ENCODE results near the gene DAND5.
"Not testable (repeated sequence)": the region's sequence is repeated elsewhere in the genome, so short reads cannot be mapped to it uniquely, and the experiment has no call there.

The DAND5 gene

DNA sequence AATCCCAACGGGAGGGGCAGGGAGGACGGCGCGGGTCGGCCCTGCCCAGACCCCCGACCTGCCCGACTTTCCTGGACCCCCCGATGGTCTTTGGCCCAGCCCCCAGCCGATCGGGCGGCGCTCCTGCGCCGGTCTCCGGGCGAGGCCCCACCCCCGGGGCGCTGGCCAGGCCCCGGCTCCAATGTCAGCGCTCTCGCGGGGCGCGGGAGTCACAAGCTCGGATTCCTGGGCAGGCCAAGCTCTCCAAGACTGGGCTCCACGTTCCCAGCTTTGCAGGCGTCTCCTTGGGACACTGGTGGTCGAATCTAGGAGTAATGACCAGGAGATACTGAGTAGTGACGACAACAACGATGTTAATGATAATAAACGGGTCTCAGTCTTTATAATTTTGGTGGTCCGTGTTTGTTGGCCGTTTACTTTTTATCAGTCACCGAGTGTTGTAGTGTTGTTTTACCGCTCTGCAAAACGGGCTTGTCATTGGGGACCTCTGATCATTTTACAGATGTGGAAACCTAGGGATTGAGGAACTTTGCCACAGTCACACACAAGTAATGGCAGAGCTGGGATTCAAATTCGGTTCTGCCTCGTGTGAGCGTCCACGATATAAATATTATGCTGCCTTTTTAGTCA, 23.2 kb upstream of the DAND5 start:
- peak; percentile 21 for DNase-seq

DNA sequence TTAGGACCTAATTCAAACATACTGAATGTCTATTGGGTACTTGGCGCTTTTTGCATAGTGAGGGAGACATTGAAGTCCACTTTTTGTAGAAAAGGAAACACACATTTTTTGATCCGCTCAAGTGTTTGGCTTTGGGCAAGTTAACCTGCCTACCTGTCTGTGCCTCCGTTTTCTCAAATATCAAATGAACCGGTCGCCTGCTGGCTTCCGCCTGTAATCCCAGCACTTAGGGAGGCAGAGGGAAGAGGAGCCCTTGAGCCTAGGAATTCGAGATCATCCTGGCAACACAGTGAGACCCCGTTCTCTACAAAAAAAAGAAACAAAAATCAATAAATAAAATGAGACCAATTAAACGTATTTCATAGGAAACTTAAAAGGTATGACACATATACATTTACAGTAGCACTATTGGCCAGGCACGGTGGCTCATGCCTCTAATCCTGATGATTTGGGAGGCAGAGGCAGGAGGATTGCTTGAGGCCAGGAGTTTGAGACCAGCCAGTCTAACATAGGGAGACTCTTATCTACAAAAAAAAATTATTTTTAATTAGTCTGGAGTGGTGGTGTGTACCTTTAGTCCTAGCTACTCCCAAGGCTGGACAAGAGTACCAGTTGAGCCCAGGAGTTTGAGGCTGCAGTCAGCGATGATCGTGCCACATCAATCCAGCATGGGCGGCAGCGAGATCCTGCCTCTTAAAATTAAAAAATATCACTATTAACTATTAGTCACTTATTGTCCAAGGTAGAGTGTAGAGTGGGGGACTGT, 22.5 kb upstream of the DAND5 start:
- no peak for DNase-seq

DNA sequence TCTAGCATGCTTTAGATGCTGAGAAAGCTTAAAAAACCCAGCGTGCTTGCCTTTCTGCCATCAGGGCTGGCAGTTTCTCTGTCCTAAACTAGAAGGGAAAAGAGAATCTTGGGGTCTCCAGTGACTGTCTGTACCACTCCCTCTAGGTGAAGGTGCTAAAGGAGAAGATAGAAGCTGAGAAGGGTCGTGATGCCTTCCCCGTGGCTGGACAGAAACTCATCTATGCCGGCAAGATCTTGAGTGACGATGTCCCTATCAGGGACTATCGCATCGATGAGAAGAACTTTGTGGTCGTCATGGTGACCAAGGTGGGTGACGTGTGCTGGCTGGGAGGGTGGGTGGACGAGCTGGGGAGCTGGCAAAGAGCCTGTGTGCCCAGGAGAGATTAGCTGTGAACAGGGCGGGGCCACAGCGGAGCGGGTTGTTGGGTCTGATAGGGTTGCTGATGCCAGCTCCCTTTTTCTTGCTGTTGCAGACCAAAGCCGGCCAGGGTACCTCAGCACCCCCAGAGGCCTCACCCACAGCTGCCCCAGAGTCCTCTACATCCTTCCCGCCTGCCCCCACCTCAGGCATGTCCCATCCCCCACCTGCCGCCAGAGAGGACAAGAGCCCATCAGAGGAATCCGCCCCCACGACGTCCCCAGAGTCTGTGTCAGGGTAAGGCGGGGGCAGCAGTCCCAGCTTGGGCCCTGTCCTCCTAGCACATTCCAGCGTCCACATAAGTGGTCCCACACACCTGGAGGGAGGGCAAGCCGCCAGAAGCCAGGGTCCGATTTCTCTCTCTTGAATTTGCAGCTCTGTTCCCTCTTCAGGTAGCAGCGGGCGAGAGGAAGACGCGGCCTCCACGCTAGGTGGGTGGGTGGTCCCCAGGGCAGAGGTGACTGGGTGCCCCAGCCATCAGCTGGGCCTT, 21.4 kb upstream of the DAND5 start:
- no peak for DNase-seq

DNA sequence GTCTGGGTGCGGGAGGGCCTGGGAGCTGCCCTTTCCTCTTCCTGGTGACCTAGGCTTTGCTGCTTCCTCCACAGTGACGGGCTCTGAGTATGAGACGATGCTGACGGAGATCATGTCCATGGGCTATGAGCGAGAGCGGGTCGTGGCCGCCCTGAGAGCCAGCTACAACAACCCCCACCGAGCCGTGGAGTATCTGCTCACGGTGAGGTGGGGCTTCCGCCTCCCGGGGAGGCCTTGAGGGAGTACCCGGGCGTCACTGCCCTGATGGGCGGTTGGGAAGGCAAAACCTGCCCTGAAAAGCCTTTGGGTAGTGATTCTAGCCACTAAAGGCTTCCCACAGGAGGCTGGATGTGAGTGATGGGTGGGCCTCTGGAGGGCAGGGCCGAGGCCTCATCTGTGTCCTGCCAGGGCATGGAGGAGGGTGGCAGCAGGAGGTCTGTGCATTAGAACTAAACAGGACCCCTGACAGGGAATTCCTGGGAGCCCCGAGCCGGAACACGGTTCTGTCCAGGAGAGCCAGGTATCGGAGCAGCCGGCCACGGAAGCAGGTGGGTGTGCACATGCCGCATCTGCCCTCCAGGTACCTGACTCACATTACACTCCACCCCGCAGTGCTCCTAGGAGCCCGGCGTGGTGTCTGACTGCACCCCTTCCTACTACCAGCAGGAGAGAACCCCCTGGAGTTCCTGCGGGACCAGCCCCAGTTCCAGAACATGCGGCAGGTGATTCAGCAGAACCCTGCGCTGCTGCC, 20.6 kb upstream of the DAND5 start:
- no peak for DNase-seq

DNA sequence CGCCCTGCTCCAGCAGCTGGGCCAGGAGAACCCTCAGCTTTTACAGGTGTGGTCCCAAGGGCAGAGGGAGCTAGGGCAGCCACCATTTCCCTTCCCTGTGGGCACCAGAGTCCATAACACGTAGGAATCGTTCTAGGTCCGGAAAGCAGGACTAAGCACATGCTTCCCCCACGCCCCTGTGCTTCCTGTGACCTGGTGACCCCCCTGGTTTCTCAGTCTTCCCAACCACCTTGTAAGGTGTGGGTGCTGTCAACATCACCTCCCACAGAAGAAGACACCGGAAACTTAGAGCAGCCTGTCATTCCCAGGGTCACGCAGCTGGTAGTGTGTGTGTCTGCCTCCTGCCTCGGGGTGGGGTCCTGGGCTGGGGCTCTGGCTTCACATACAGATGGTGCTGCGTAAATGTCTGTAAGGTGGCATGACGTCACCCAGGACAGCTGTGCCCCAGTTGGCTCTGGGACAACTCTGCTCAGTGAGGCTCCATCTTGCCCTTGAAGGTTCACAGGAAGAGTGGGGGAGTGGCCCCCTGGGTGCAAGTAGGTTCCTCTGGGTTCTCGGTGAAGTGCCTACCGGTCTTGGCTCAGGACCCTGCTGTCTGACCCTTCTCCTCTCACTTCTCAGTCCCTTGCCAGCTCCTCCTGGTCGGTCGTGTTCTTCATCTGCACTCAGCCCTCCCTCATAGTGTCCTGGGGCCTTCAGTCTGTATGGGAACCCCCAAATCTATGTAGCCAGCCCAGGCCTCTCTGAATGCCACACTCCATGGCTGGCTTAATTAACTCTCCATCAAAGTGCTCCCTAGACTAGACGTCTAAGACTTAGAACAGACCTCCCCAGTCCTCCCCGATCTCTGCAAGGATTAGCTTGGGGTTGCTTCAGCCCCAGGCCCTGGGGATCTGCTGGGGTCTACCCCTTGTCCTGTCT, 19.8 kb upstream of the DAND5 start:
- no peak for DNase-seq

DNA sequence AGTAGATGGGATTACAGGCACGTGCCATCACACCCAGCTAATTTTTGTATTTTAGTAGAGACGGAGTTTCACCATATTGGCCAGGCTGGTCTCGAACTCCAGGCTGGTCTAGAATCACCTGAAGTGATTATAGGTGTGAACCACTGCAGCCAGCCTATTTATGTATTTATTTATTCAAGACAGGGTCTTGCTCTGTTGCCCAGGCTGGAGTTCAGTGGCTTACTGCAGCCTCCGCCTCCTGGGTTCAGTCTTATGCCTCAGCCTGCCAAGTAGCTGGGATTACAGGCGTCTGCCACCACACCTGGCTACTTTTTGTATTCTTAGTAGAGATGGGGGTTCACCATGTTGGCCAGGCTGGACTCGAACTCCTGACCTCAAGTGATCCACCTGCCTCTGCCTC, 17.3 kb upstream of the DAND5 start:
- DNase-seq = not testable (repeated sequence)

DNA sequence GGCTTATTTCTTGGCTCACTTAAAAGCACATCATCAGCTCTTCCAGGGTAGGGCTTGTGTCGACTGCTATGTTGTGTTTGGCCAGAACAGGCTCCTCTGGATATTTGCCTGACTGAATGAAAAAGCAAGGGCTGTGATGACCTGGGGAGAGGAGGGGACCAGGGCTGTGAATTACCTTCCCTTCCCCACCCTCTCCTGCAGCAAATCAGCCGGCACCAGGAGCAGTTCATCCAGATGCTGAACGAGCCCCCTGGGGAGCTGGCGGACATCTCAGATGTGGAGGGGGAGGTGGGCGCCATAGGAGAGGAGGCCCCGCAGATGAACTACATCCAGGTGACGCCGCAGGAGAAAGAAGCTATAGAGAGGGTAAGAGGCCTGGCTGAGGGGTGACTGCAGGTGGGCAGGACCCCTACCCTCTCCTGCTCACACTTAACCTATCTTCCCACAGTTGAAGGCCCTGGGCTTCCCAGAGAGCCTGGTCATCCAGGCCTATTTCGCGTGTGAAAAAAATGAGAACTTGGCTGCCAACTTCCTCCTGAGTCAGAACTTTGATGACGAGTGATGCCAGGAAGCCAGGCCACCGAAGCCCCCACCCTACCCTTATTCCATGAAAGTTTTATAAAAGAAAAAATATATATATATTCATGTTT, 16.8 kb upstream of the DAND5 start:
- no peak for DNase-seq

DNA sequence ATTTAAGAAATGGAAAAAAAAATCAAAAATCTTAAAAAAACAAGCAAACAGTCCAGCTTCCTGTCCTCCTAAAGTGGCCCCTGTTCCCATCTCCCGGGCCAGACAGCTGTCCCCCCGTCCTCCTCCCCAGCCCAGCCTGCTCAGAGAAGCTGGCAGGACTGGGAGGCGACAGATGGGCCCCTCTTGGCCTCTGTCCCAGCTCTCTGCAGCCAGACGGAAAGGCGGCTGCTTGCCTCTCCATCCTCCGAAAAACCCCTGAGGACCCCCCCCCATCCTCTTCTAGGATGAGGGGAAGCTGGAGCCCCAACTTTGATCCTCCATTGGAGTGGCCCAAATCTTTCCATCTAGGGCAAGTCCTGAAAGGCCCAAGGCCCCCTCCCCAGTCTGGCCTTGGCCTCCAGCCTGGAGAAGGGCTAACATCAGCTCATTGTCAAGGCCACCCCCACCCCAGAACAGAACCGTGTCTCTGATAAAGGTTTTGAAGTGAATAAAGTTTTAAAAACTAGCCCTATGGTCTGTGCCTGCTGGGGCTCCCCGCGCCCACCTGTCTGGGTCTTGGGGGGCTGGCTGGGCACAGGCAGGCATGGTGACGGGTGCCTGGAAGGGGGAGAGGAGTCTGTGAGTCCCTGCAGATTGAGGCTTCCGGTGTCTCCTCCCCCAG, 16.1 kb upstream of the DAND5 start:
- no peak for DNase-seq

DNA sequence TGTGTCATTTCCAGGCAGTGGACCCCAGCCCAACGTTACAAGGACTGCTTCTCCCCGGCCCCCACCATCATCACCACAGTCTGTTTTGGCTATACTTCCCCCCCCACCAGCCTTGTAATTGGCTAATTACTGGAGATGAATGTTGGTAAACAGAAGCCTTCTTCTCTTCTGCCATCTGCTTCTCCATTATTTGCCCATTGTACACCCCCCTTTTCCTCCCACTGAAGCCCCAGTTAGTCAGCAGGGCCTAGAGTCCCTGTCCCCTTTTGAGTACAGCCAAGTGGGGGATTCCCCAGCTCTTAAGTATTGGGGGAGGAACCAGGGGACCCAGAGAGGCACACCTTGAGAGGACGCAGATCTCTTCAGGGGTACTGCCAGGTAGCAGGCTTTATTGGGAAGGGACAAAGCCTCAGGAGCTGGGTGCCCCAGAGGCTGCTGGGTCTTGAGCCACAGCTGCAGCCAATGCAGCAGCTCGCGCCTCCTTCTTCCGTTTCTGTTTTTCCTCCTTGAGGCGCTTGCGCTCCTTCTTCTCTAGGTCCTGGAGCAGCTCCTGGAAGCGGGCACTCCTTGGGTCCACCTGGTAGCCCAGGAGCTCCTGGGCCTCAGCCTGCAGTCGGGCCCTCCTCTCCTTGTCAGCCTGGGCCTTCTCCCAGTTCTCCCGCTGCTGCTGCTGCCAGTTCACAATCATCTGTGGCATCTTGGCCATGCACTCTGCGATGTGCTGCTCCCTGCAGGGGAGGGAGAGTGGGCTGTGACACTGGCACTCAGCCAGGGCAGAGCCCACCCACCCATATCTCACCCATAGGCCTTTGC, 15.4 kb upstream of the DAND5 start:
- no peak for DNase-seq

DNA sequence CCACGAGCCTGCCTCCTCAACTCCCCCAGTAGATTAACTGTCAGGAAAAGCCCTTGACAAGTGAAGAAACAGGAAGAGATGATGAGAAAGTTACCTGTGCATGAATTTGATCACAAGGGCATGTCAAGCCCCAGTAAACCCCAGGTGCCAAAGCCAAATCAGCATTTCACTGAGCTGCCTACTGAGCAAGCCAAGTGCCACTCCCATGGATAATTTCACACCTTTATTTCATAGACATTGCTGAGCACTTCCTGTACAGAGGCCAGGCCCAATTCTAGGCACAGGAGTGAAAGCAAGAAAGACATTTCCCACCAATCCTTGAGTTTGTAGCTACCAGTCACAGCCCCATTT, 14.8 kb upstream of the DAND5 start:
- no peak for DNase-seq

DNA sequence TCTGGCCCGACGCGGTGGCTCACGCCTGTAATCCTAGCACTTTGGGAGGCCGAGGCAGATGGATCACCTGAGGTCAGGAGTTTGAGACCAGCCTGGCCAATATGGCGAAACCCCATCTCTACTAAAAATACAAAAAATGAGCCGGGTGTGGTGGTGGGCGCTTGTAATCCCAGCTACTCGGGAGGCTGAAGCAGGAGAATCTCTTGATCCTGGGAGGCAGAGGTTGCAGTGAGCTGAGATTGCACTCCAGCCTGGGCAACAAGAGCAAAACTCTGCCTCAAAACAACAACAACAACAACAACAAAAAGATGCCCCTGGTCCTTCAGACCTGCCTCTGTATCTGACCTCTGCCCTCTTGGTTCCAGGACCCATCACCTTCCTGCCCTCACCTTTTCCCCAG, 13.8 kb upstream of the DAND5 start:
- DNase-seq = not testable (repeated sequence)

DNA sequence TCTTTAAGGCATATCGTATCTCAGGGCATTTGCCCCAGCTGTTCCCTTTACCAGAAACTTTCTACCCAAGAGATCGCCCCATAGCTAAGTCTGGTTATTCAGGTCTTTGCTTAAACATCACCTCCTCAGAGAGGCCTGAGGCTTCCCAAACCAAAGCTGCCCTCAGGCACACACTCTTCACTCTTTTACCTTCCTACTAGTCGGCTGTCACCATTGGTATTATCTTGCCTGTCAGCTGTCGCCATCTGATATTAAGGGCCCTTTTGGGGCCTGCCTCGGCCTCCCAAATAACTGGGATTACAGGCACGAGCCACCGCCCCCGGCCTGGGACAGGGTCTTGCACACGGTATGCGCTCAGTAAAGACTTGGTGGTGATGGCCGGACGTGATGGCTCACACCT, 13.4 kb upstream of the DAND5 start:
- no peak for DNase-seq

DNA sequence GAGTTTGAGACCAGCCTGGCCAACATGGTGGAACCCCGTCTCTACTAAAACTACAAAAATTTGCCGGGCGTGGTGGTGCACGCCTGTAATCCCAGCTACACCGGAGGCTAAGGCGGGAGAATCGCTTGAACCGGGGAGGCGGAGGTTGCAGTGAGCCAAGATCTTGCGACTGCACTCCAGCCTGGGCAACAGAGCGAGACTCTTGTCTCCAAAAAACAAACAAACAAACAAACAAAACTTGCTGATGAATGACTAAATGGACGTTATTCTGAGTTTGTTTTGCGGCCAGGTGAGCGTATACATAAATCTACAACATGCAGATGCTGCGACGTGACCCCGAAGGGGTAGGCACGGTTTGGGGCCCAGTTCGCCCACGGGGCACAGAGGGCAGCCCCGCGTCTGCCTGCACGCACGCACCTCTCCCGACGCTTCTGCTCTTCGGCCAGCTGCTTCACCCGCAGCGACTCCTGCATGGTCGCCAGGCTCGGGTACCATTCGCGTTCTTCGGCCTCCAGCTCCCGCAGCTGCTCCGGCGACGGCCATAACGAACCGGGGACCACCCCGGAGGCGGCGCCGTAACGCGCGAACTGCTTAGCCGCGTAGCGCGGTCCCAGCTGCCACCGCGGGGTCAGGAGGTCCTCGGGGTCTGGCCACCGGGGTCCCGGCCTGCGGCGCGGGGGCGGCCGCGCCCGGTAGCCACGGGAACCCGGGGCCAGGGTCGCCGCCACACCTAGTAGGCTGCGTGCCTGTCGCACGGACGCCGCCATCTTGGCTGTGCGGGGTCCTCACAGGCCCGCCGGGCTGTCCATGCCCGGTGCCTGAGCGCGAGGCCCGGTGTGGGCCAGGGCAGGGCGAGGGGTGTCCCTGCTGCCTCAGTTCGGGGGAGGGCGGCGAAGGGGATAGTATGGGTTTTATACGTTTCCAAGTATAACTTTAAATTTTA, 12.7 kb upstream of the DAND5 start, which contains the start of gene GADD45GIP1:
TSS of gene GADD45GIP1 (minus strand) at position 778 of the 943 bp plus-strand sequence. CDS start at position 767, 11 bp downstream.
- peak; percentile 66 for DNase-seq

DNA sequence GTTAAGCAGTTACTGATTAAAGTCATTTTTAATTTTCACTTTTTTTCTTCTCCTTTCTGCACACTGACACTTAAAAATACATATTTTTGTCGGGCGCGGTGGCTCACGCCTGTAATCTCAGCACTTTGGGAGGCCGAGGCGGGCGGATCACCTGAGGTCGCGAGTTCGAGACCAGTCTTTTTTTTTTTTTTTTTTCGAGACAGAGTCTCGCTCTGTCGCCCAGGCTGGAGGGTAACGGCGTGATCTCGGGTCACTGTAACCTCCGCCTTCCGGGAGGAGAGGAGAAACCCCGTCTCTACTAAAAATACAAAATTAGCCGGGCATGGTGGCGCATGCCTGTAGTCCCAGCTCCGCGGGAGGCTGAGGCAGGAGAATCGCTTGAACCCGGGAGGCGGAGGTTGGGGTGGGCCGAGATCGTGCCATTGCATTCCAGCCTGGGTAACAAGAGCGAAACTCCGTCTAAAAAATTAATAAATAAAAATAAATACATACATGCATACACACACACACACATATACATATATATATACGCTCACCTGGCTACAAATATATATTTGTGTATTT, 11.9 kb upstream of the DAND5 start:
- DNase-seq = not testable (repeated sequence)

DNA sequence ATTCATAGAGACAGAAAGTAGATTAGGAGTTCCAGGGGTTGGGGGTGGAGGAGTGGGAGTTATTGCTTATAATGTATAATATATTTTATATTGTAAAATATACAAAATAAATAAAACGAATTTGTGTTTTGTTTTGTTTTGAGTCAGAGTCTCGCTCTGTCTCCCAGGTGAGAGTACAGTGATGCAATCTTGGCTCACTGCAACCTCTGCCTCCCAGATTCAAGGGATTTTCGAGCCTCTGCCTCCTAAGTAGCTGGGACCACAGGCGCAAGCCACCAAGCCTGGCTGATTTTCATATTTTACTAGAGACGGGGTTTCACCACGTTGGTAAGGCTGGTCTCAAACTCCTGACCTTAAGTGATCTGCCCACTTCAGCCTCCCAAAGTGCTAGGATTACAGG, 9.9 kb upstream of the DAND5 start:
- DNase-seq = no peak

DNA sequence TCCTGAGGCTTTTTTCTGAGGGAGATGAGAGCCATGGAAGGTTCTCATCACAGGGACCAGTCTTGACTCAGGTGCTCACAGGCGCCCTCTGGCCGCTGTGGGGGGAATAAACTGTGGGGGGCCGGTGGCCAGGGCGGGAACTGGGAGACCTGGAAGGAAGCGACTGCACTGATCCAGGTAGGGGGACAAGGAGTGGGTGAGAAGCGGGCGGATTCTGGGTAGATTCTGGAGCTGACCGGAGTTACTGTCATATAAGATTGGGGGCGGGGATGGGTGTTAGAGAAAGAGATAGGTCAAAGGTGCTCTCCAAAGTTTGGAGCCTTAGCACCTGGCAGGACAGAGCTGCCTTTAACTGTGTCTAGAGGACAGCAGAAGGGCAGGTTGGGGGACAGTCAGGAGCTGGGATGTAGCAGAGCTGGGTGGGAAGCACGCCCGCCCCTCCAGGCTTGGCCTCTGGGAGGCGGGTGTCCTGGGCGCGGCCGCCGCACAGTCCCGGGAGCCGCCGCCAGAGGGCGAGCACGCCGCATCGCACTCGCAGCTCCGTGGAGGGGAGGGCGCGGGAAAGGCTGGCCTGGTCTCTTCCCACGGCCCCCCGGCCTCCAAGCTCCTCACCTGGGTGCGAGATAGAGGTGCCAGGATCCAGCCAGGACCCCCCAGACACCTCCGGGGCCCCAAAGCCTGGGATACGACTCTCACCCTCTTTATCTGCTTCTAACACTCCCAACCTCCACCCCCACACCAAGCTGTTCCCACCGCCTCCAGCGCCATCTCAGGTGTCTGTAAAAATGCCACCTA, 4.2 kb upstream of the DAND5 start:
- peak; percentile 73 for DNase-seq

DNA sequence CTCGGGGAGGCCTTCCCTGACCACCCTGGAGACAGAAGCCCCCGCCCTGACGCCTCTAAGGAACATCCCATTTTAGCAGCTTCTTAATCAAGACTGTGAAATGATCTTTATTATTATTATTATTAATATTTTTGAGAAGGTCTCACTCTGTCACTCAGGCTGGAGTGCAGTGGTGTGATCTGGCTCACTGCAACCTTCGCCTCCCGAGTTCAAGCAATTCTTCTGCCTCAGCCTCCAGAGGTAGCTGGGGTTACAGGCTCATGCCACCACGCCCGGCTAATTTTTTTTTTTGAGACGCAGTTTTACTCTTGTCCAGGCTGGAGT, 3.6 kb upstream of the DAND5 start:
- no peak for DNase-seq

DNA sequence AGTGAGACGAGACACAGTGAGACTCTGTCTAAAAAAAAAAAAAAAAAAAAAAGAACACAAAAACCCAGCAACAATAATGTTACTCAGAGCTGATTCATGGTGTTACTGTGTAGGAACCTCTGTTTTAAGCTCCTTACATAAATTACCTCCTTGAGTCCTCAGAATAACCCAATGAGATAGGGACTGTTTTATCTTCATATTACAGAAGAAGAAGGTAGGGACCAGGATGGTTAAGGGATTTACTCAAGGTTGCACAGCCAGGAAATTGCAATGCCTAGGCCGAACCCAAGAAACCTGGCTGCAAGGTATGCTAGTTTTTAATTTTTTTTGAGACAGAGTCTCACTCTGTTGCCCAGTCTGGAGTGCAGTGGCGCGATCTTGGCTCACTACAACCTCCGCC, 1.5 kb upstream of the DAND5 start:
- no peak for DNase-seq

All from NCI-H1436 (cell line).